Left forelimb (tissue), 1 donor: ENCODE results near the gene SORBS1.

Experiments
- DNase-seq: peaks from one replicate; pipeline ENCODE4 v3.0.0-alpha.2; 2018; ENCODE audit warnings: low spot score

SORBS1 gene

DNA sequence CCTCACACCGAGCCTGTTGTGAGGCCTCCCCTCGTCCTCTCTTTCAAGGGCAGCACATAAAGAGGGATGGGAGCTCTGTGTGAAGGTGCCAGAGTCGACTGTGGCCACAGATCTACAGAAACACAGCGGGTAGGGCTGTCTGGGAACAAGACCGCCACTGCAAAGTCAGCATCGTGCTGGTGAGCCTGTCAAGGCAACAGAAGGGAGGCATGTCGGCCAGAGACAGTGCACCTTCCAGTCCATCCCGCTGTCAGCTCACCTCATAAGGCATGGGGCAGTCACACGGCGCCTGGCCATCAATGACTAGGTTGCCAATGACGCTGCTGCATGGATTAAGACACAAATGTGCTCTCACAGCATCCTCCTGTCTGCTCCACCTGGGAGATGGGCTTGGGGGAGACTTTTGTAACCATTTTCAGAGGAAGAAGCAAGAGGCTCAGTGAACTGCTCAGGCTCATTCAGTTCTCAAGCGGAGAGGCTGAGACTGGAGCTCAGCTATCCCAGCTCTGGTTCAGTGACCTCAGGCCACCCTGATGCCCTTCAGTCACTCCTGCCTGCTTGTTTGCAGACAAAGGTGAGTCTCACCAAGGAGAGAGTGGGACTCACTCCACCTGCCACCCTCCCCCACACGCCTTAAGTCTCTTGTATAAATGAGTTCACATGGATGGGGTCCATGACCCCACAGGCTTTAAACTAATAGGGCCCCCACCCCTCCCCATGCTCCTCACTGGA lies 125.5 kb downstream of the SORBS1 start:
- DNase-seq: no peak

GRCh38 chr10:95434583-95434982 lies 126.6 kb downstream of the SORBS1 start:
- DNase-seq: no peak

DNA sequence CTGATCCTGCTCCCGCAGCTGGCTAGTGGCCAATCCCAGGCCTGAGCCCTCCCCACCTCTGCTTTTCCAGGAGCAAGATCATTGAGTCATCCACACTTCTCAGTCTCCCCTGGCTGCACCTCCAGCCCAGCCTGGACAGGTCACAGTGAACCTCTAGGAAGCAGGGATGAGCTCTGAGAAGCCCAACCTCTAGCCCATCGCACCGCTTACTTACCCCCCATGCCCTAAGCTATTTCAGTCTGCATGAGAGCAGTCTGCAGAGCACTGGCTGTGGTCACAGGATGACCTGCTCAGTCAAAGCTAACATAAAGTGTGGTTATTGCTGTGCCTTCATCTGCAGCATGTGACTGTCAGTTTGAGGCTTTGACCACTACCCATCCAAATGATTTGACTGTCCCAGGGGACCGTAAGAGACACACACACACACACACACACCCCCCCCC lies 129.2 kb downstream of the SORBS1 start:
- no peak for DNase-seq

DNA sequence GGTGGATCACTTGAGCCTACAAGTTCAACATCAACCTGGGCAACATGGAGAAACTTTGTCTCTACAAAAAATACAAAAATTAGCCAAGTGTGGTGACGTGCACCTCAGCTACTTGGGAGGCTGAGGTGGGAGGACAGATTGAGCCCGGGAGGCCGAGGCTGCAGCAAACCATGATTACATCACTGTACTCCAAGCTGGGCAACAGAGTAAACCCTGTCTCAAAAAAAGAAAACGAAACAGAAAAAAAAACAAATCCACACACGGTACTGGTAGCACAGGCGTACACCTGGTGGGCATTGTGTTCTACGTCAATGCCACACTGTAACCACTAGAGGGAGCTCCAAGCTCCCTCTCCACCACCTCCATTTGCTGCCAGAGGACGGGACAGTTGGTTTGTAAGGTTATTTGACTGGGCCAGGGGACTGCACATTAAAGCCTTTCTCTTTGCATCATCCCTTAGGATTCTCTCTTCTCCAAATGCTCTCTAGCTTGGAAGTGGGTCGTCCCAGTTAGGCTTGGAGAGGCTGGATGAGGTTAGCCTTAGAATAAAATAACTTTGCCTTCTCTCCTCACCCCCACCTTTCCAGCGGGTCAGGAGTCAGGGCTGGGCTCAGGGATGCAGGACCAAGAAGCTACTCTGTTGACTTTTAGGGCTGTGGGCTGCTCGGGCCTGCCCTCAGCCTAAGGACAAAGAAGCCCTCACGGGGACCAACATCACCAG lies 130.8 kb downstream of the SORBS1 start:
- peak; percentile 72 for DNase-seq

DNA sequence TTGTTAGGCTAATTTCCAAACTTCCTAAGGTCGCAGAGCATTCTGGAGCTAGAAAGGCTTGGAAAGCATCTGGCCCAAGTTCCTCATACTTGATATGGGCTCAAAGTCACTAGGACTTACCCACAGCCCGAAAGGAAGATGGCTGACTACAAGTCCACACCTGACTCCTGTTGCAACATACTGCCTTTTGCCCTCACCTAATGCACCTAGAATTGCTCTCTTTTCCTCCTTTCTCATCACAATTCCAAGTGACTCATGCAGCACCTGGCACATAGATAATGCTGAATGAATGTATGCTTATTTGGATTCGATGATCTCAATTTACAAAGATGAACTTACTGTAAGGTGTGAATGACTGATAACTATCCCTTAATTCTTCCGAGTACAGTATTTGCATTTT lies 131.5 kb downstream of the SORBS1 start:
- no peak for DNase-seq

DNA sequence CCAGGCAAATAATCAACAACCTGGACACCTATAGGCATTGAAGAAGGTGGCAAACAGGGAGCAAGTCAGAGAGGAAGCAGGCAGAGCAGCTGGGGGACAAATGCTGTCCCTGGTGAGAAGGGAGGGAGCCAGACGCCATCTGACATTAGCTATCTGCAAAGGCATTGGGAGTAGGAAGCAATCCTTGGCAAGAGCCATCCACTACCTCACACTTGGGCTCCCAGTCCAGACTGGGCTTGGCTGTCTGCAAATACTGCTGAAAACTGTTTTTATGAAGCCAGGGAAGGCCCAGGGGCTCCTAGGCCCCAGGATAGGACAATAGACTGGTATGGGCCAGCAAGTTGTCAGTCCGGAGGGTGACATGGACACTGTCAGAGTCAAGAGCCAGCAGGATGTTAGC lies 132.5 kb downstream of the SORBS1 start:
- no peak for DNase-seq

DNA sequence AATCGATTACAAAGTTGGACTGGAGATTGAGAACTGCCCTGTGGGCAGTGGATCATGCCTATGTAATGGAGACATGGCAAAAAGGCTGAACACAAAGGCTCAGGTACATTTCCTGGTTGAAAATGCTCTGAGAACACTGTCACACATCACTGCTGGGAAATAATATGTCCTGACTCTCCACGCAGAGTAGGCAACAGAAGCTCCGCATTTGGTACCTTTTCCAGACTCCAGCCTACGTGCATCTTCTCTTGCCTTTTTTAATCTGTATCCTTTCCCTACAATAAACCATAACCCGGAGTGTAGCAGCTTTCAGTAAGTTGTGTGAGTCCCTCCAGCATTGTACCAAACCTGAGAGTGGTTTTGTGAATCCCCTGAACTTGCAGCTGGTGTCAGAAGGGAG lies 134.7 kb downstream of the SORBS1 start:
- no peak for DNase-seq

DNA sequence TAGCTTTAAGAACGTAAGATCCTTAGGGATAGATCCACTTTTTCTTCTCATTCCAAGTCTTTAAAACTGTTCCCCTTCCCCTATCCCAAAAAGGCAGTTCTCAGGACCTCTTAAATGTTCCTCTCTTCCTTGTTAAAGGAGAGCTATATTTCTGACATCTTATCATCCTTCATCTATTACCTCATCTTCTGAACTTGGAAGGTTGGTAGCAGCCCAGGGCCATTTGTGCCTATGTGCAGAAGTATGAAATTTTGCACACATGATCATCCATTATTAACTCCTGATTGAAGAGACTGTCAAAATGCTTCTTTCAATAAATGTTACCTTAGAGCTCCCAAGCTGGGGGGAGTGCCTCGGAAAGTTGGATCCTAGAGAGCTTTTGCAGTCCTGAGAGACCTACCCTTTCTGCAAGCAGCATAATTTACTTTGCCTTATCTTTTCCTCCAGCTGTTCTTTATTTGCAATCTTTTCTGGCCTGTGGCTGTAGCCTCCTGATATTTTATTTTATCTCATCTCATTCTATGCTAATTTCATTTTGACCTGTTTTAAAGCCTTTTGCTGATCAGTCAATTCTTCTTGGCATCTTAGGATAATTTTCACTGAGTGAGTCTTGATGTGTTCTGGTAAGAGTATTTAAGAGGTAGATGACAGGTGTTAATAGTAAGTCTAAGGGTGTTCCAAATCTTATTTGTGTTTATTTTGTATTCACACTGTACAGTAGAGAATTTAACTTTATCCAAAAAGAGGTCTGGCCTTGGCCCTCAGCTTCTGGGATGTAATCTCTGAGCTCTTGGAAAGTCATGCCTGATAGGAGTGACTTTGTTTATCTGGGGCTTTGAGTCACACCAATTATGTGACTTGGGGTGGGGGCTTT lies 135.3 kb downstream of the SORBS1 start:
- no peak for DNase-seq

- no peak for DNase-seq
Measured at GRCh38 chr10:95423164-95424005, 137.8 kb downstream of the SORBS1 start.

- DNase-seq: no peak
Measured at GRCh38 chr10:95422233-95422632, 138.9 kb downstream of the SORBS1 start.

DNA sequence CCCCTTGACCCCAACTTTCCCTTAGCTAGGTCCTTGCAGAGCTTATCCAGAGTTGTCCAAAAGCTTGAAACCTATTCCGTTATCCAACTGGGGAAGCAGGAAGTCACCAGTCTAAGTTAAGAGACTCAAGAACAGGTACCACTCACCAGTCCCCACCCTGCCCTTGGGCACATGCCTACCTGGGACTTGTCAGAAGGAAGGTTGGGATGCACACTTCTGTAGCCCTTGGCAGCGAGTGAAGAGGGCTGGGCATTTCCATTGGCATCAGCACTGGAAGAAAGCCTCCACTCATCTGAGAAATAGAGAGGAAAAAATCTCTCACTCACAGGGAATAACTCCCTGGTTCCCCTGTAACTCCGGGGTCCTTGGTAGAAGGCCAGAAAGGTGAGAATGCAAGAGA lies 139.4 kb downstream of the SORBS1 start:
- DNase-seq: peak; percentile 23

GRCh38 chr10:95419399-95419798 lies 141.8 kb downstream of the SORBS1 start:
- peak; percentile 12 for DNase-seq

GRCh38 chr10:95416973-95417372 lies 144.2 kb downstream of the SORBS1 start:
- DNase-seq: no peak

DNA sequence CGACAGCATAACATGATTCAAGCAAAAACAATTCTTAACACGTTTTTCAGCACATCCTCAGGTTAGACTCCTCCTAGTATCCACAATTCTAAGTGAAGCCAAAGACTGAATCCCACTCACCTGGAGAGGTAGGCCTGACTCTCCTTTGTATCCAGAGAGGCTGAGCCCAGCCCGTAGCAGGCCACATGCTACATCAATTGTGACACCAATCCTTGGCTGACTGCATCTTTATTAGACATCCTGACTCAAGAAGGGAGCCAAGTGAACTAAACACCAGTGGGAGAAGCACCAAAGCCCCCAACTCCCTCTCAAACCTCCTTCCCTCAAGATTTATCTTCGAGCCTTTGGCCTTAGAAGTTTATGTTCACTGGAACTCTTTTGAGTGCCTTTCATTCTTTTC lies 144.9 kb downstream of the SORBS1 start:
- no peak for DNase-seq

GRCh38 chr10:95415621-95416031 lies 145.5 kb downstream of the SORBS1 start:
- no peak for DNase-seq

DNA sequence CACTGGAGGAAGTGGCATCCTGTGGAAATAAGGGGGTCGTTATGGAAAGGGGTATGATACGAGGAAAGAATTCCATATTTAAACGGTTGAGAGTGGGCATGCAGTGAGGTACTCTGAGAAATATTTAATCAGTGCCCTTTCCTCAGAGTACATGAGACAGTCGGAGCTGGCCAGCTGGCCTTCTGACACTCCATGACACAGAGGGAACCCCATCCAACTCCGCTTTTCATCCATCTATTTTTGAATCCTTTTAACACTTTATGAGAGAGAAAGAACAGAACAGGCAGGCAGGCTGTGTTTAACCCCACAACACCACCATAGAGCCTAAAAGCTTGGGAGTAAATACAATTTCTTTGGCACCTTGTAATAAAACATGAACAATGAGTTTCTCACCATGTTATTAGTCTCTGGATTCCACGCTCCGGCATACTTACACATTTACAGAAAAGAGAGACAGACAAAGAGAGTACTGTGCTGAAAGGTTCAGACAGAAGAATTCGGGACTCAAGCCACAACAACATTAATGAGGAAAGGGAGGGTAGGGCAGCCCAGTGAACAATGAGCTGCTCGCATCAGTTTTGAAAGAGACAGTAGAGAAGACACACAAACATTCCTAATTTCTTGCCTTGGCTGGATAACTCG lies 146.2 kb downstream of the SORBS1 start:
- no peak for DNase-seq

DNA sequence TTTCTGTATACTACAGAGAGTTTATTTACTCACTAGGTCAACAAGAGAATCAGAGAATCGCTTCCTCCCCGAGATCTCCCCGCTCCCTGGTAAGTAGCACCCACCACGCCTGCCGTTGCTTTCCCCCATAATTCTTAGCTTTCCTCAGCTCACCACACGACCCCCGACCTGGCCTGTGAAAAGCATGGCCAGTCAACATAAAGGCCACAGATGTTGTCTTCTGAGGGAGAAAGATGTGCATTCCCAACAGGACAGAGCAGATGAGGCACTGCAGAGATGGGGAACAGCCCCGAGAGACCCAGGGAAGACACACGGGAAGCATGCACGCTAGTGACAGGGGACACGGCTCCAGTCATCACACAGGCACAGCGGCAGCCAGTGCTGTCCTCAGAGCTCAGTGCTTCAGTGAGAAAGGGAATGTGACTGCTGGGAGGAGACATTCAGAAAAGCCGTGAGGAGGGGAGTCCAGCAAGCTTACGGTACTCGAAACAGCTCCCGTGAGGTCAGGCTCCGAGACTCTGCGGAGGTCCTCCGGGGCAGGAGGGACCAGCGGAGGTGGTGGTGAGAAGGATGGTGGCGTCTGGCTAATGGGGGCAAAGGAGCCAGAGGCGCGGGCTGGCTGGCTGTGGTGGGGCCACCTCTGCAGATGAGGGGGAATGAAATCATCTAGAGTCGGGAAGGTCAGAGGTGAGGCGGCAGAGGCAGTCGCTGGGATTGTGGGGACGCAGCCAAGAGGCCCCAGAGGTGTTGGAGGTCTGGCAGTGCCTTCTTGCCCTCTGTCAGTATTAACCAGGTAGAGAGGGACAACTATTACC lies 146.9 kb downstream of the SORBS1 start:
- DNase-seq: no peak

- DNase-seq: no peak
Measured at GRCh38 chr10:95413588-95413987, 147.6 kb downstream of the SORBS1 start.

GRCh38 chr10:95411635-95412034 lies 149.5 kb downstream of the SORBS1 start:
- no peak for DNase-seq
